Stimulated activated CD4-positive, alpha-beta T cell treated with anti-CD3 and anti-CD28 coated beads, Interleukin-4, amount 100 ng/mL, for 48 hours (primary cell): ENCODE results near the gene GRIK5.
A peak's percentile ranks its signal among the peaks of the same experiment; 100 is the strongest.

Experiments used
- DNase-seq, 2 donors: peaks; one replicate each; pipeline ENCODE4 v3.0.0-alpha.2; 2020; ENCODE audit warnings: low read depth in 2 of 2

Gene GRIK5

GRCh38 chr19:42076380-42076944 lies 6.5 kb upstream of the GRIK5 start:
- DNase-seq, result peak in 1 of 2 donors; percentile 25

DNA sequence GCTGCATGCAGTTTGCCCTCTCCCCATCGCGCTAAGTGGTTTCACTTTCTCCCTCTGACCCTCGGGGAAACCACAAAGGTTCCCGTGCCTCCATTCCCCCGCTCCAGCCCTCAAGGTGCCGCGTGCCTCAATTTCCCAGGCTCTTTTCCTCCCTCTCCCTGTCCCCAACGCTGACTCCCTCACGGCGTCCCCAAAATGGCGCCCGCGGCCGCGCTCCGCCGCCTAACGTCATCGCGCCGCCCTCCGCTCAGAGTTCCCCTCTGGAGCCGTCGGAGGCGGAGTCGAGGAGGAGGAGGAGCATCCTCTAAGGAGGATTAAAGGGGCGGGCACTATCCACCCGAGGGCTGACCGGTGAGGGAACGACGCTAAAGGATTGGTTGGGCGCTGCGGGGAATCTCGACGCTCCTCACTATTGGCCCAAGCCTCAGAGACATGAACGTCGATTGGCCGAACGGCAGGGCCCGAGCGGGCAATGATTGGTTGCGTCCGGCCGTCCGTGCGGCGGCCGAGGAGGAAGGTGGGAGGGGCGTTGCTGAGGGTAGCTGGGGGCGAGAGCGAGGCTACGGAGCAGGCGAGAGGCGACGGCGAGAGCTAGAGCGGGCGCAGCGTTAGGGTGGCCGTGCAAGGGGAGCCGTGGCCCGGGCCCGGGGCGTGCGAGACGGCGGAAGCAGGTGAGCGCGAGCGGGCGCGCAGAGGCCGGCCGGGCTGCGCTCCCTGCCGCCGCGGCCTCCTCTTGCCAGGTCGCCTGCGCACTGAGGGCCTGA lies 5.8 kb upstream of the GRIK5 start, which contains the start of gene ZNF574:
TSS of gene ZNF574 (plus strand) at position 551 of the 764 bp plus-strand sequence. CDS start 2,441 bp downstream, outside the sequence.
- DNase-seq, result peak; percentile 96 to 98

DNA sequence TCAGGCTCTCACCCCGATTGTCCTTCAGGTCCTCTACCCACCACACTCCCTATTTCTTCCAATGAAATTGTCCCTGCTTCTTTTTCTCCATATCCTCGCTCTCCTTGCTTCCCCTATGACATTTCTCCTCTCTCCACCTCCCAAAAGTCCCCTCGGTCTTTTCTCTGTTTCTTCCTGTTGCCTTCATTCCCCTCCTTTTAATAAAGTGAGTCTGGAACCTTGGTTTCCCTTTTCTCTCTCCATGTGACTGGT lies 5.3 kb upstream of the GRIK5 start:
- DNase-seq, result no peak

DNA sequence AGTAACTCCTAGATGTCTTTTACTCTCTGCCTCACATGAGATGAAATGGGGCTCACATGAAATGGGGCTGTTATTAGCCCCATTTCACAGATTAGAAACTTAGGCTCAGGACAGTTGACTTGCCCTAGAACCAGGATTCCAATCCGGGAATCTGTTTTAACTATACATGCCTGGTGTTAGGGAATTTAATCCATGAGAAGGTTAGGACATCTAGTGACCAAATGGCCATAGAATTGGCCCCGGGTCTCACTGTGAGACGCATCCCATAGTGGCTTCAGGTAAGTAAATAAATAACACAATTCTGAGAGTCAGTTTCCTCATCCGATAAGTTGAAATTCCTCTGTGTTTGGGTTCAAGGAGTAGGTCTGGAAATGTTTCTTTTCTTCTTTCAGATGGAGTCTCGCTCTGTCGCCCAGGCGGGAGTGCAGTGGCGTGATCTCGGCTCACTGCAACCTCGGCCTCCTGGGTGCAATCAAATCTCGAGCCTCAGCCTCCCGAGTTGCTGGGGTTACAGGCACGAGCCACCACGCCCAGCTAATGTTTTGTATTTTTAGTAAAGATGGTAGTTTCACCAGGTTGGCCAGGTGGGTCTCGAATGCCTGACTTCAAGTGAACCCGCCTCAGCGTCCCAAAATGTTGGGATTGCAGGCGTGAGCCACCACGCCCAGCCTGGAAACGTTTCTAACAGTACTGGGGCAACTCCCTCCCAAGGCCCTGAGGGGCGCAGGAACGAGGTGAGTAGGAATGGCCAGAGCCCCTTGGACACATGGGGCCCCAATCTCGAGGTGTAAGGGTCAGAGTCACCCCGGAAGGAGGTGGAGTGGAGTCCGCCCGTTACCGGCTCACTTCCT lies 4.7 kb upstream of the GRIK5 start:
- DNase-seq, result no peak

DNA sequence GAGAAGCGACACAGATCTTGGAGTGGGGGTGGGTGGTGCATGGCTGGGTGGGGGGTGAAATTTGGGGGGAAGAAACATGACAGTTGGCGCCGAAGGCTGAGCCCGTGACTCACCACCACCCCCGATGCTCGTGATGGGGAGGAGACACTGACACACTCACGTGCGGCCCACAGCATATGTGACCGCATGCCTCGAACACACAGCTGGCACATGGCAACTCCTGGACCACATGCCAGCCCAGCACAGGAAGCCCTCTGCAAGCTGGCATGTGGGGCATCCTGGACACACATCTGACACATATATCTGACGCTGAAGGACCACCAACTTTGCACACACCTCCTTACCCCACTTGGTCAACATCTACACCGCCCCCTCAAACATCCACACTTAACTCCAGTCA lies 1.2 kb upstream of the GRIK5 start:
- no peak for DNase-seq

DNA sequence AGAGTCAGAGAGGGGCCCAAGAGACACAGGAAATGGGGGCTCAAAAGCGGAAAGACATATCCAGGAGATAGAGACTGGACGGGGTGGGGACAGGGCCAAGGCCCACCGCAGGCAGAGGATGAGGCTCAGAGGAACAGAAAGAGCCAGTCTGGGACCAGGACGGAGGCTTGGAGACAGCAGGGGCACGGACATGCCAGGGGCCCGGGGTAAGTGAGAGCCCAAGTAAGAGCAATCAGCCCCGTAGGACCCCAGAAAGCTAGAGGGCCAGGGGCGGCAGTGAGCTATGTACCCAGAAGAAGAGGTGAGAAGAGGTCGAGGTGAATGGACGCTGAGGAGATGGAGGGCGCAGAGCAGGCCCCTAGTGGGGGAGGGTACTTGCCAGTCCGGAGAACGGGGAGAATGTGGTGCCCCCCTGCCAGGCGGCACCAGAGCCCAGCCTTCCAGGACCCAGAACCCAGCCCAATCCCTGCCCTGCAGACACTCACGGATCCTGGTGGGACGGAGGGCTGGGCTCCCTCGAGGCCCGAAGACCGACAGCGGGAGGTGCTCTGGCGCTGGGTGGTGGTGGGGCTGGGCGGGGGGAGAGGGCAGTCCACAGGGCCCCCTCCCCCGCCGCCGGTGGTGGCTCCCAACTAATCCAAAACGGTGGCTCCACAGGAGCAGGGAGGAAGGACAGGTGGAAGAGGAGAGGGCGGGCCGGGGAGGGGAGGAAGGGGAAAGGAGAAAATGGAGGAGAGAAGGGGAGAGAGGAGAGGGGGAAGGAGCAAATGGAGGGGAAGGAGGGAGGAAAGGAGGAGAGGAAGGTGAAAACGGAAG lies 1.0 kb downstream of the GRIK5 start:
- DNase-seq, result no peak

DNA sequence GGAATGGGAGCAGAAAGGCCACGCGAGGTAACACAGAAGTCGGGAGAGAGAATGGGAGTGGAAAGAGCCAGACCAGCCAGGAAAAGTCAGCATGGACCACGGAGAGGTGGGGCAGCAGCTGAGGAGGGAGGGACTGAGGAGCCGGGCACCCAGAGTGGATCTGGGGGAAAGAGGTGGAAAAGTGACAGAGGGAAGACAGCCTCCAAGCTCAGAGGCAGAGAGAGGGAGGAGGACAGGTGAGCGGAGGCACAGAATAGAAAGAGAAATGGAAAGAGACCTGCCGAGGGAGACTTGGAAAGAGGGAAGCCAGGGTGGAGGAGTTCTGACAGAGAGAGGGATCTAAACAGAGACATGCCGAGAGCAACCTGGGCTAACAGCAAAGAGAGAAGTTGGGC lies 1.6 kb downstream of the GRIK5 start:
- DNase-seq, result no peak

GRCh38 chr19:42067315-42067888 lies 2.6 kb downstream of the GRIK5 start:
- DNase-seq, result no peak

- DNase-seq, result no peak
Measured at GRCh38 chr19:42066075-42066754, 3.8 kb downstream of the GRIK5 start.

- no peak for DNase-seq
Measured at GRCh38 chr19:42065511-42065910, 4.5 kb downstream of the GRIK5 start.

- DNase-seq, result no peak
Measured at GRCh38 chr19:42065051-42065450, 5.0 kb downstream of the GRIK5 start.

- no peak for DNase-seq
Measured at GRCh38 chr19:42064432-42064831, 5.6 kb downstream of the GRIK5 start.

GRCh38 chr19:42062381-42062780 lies 7.6 kb downstream of the GRIK5 start:
- no peak for DNase-seq

DNA sequence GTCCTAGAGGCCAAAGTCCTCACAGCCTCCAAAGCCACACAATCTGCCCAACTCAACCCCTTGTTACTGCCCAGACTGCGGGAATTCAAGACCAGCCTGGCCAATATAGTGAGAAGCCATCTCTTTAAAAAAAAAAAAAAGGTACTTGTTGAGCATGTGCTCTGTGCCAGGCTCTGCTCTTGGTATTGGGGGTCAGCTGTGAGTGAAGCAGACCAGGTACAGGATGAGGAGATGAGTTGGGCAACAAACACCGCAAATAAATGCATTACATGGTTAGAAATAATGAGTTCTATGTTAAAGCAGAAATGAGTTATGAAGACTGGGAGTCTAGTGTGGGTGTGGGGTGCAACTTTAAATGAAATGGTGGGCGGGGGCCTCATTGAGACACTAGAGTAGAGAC lies 9.9 kb downstream of the GRIK5 start:
- DNase-seq, result no peak

- DNase-seq, result no peak
Measured at GRCh38 chr19:42059196-42059595, 10.8 kb downstream of the GRIK5 start.

- DNase-seq, result no peak
Measured at GRCh38 chr19:42057846-42058245, 12.2 kb downstream of the GRIK5 start.

DNA sequence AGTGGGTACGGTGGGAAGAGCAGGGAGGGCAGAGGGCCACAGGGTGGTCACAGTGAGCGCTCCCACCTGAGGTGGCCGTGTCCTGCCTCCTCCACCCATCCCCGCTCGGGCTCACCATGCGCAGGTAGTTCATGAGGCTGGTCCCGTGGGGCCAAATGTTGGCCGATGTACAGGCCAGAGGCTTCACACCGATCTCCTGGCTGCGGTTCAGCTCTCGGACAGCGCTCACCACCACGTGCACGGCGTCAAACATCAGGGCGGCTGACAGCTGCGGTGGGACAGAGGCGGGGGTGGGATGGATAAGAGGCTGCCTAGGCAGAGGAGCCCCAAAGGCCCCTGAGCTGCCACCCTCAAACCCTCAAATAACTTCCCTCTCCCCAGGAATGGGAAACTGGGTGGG lies 15.8 kb downstream of the GRIK5 start:
- DNase-seq, result no peak

- no peak for DNase-seq
Measured at GRCh38 chr19:42053037-42053935, 16.7 kb downstream of the GRIK5 start.

DNA sequence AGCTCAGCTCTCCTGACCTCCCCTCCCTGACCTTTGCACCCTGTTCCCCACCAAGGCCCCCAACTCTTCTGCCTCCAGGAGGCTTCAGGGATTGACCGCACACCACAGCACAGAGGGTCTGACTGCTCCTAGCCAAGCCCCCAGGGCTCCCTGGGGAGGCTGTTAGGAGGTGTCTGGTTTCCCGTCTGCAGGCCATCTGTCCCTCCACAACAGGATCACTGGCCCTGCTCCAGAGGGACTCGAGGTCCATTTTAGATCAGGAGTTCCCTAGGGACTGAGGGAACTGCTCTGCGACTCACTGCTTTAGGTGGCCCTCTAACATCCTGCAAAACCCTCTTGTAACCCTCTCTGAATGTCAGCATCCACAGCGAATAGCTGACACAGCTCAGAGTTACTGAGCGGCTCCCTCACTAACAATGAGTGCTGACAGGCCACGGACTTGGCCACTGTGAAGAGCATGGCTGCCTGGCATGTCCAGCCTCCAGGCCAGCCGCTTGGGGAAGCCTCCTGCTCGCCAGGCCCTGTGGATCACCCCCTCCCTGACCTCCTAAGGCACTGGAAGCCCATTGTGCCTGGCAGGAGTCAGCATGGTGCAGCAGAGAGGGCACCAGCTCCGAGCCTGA lies 17.7 kb downstream of the GRIK5 start:
- no peak for DNase-seq
